Measurements from ENCODE around the gene TMC6.

The TMC6 gene

DNA sequence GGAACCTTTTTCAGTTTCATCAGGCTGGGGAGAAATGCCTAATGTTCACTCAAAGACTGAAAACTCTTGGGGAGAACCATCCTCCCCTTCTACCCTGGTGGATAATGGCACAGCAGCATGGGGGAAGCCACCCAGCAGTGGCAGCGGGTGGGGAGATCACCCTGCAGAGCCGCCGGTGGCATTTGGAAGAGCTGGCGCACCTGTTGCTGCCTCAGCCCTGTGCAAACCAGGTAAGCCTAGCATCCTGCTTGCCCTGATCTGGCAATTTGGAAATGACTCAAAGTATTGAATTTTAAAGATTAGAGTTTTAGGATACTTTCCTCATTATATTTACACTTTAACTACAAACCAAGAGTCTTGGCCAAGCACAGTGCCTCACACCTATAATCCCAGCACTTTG lies 63.8 kb downstream of the TMC6 start:
- no peak overlapping the region for H3K27ac ChIP-seq
- TF ChIP-seq, protein P1, sequence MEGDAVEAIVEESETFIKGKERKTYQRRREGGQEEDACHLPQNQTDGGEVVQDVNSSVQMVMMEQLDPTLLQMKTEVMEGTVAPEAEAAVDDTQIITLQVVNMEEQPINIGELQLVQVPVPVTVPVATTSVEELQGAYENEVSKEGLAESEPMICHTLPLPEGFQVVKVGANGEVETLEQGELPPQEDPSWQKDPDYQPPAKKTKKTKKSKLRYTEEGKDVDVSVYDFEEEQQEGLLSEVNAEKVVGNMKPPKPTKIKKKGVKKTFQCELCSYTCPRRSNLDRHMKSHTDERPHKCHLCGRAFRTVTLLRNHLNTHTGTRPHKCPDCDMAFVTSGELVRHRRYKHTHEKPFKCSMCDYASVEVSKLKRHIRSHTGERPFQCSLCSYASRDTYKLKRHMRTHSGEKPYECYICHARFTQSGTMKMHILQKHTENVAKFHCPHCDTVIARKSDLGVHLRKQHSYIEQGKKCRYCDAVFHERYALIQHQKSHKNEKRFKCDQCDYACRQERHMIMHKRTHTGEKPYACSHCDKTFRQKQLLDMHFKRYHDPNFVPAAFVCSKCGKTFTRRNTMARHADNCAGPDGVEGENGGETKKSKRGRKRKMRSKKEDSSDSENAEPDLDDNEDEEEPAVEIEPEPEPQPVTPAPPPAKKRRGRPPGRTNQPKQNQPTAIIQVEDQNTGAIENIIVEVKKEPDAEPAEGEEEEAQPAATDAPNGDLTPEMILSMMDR (conservative IDR thresholded peaks at IDR 0.05): no peak
- no peak for TF ChIP-seq ZFX (IDR thresholded peaks at IDR 0.05)

DNA sequence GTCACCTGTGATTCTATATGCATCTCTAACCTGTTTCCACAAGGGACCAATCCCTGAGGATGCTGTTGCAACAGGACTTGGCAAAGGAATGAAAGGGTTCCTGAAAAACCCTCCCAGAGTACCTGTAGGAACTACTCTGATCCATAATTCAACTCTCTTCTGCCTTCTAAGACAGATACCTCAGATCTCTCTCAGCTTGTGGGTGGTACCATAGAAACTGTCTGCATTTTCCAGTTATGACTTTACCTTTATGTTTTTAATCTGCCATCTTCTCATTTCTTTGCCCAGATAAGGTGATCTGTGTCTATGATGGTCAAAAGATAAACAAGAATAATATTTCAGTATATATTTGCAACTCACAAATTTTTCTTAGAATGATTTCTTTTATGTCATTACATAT lies 65.1 kb downstream of the TMC6 start:
- no peak overlapping the region for H3K27ac ChIP-seq
- no peak for TF ChIP-seq ZFX (IDR thresholded peaks at IDR 0.05)
- TF ChIP-seq, protein P1 (conservative IDR thresholded peaks at IDR 0.05): no peak

DNA sequence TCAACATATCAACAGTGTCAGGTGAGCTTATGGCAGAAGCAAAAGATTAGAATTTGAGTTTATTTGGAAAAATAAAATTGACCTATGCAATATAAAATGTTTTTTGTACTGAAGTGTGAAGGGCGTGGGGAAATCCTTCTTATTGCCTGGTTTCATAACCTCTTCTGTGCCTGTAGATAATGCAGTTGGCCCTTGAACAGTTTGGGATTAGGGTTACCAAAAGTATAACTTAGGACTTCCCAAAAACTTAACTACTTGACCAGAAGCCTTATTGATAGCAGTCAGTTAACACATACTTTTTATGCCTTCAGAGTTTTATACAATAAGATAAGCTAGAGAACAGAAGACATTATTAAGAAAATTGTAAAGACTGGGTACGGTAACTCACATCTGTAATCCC lies 66.0 kb downstream of the TMC6 start:
- TF ChIP-seq, protein P1 (conservative IDR thresholded peaks at IDR 0.05): no peak
- TF ChIP-seq ZFX (IDR thresholded peaks at IDR 0.05): no peak
- H3K27ac ChIP-seq: no peak overlapping the region
